ENCODE measurements around the gene CDH13.
A peak's percentile ranks its signal among the peaks of the same experiment; 100 is the strongest.

The CDH13 gene

GRCh38 chr16:83542491-83542890 lies 915.7 kb downstream of the CDH13 start:
- no peak for DNase-seq

GRCh38 chr16:83549316-83550182 lies 922.8 kb downstream of the CDH13 start:
- DNase-seq, result no peak

- no peak for DNase-seq
Observed at GRCh38 chr16:83550183-83550569, 923.4 kb downstream of the CDH13 start.

GRCh38 chr16:83552228-83552627 lies 925.5 kb downstream of the CDH13 start:
- DNase-seq, result no peak

GRCh38 chr16:83552930-83553329 lies 926.2 kb downstream of the CDH13 start:
- DNase-seq, result no peak

- no peak for DNase-seq
Observed at GRCh38 chr16:83554096-83554495, 927.3 kb downstream of the CDH13 start.

- no peak for DNase-seq
Observed at GRCh38 chr16:83554540-83554939, 927.8 kb downstream of the CDH13 start.

GRCh38 chr16:83561876-83562275 lies 935.1 kb downstream of the CDH13 start:
- DNase-seq, result no peak

- no peak for DNase-seq
Observed at GRCh38 chr16:83568345-83568744, 941.6 kb downstream of the CDH13 start.

GRCh38 chr16:83574388-83574787 lies 947.6 kb downstream of the CDH13 start:
- no peak for DNase-seq

GRCh38 chr16:83577078-83577745 lies 950.4 kb downstream of the CDH13 start:
- no peak for DNase-seq

- no peak for DNase-seq
Observed at GRCh38 chr16:83578171-83578570, 951.4 kb downstream of the CDH13 start.

- no peak for DNase-seq
Observed at GRCh38 chr16:83579027-83579426, 952.3 kb downstream of the CDH13 start.

- DNase-seq, result no peak
Observed at GRCh38 chr16:83579436-83579835, 952.7 kb downstream of the CDH13 start.

- peak; percentile 10 for DNase-seq
Observed at GRCh38 chr16:83581082-83581481, 954.3 kb downstream of the CDH13 start.

GRCh38 chr16:83581994-83582747 lies 955.4 kb downstream of the CDH13 start:
- DNase-seq, result no peak

GRCh38 chr16:83586036-83586435 lies 959.3 kb downstream of the CDH13 start:
- no peak for DNase-seq

GRCh38 chr16:83586461-83587200 lies 959.9 kb downstream of the CDH13 start:
- no peak for DNase-seq

- DNase-seq, result no peak
Observed at GRCh38 chr16:83587201-83587600, 960.4 kb downstream of the CDH13 start.

GRCh38 chr16:83588070-83588469 lies 961.3 kb downstream of the CDH13 start:
- no peak for DNase-seq

- DNase-seq, result no peak
Observed at GRCh38 chr16:83589576-83589975, 962.8 kb downstream of the CDH13 start.

- DNase-seq, result no peak
Observed at GRCh38 chr16:83592778-83593177, 966.0 kb downstream of the CDH13 start.

All from activated CD4-positive, alpha-beta T cell treated with anti-CD3 and anti-CD28 coated beads, Interleukin-2, amount 50 U/mL, for 16 hours (primary cell).